ENCODE results near the gene SNRPE.

GRCh38 chr1:203839081-203839480 is 22.3 kb upstream of the SNRPE start:
- TF ChIP-seq CTCF (optimal IDR thresholded peaks at IDR 0.05 in 1 of 3, IDR thresholded peaks at IDR 0.05 in 1 of 3, conservative IDR thresholded peaks at IDR 0.05 in 1 of 3; ENCODE audit: extremely low read depth in 1 of 3, insufficient read depth in 2 of 3, low read length in 3 of 3): no peak
- TF ChIP-seq EZH2 (IDR thresholded peaks at IDR 0.05; ENCODE audit: low read length): no peak

Measured in keratinocyte (primary cell).